Neural crest cell (in vitro differentiated cells): ENCODE data around the gene TSFM. TPM values are rescaled to one million over a fixed set of nuclear protein-coding genes. Genes with fewer than 3 reads are reported as not detected.

Experiments used
- DNase-seq: peaks from one replicate; pipeline ENCODE4 v3.0.0; 2021; ENCODE audit warnings: low read depth, mixed read lengths, low spot score
- H3K27ac Mint-ChIP-seq: one replicate; pipeline ENCODE4 v1.8.0; 2021; ENCODE audit warnings: mild to moderate bottlenecking, mixed read lengths; ENCODE audit not compliant: unreplicated experiment
- H3K27me3 Mint-ChIP-seq: 2 replicates; pipeline ENCODE4 v1.8.0; 2021; ENCODE audit warnings: low read depth, mild to moderate bottlenecking, mixed read lengths
- H3K36me3 Mint-ChIP-seq: 2 replicates; pipeline ENCODE4 v1.8.0; 2021; ENCODE audit warnings: low read depth, mild to moderate bottlenecking, mixed read lengths
- H3K4me1 Mint-ChIP-seq: 2 replicates; pipeline ENCODE4 v1.8.0; 2021; ENCODE audit warnings: mixed read lengths
- H3K4me3 Mint-ChIP-seq: one replicate; pipeline ENCODE4 v1.8.0; 2021; ENCODE audit warnings: mild to moderate bottlenecking, mixed read lengths
- H3K9me3 Mint-ChIP-seq: 2 replicates; pipeline ENCODE4 v1.8.0; 2021; ENCODE audit warnings: mixed read lengths
- CTCF ChIP-seq: fragments of 200-600 bp; sonication (generic); conservative IDR thresholded peaks from 2 replicates; pipeline ENCODE4 v1.5.0; 2021; ENCODE audit warnings: antibody characterized with exemption, mild to moderate bottlenecking
- total RNA-seq: library from RNA; stranded (reverse); gene quantifications from 2 replicates; pipeline ENCODE4 v1.2.1, GENCODE V29; 2021

The TSFM gene
- total RNA-seq, 1 donor from 2014 or later = 32.3 TPM

DNA sequence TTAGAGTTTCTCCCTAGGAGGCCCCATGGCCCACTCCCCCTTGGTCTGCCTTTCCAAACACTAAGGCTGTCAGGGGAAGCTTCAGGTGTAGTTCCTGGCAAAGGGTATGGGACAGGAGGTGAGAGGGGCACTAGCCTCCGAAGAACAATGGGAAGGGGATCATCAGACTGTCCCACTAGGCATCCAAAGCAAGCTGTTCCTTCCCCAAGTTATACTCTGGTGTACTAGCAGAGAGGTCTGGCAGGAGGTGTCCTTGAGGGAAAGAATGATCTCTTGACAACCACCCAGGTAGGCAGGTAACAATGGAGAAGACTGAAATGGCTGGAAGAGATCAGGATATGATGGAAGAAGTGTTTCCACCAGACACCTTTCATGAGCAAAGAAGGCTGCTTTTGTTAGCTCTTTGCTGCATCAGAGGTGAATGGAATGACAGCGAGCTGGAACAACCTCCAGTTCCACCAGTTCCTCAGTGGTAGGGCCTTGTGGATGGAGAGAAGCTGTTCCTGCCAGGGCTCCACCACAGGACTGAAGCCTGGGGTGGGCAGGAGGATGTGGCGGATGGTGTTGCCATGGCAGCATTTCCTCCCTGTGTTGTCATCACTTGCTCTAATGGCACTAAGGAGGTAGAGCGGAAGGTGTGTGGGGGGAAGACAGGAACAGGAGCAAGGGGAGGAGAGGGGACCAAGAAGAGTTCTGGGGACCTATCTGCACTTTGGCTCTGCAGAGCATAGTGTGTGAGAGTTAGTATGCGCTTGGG, 41.8 kb upstream of the TSFM start:
- peaks cover 2% of the 10 kb centered on the region for H3K36me3 Mint-ChIP-seq
- peak overlapping the region; percentile 58 for H3K4me3 Mint-ChIP-seq
- no peak for DNase-seq
- peaks cover 30% of the 10 kb centered on the region for H3K4me1 Mint-ChIP-seq
- H3K27ac Mint-ChIP-seq = no peak overlapping the region
- peaks cover 83% of the 10 kb centered on the region for H3K27me3 Mint-ChIP-seq
- TF ChIP-seq CTCF = no peak
- no peaks in the 10 kb centered on the region for H3K9me3 Mint-ChIP-seq

DNA sequence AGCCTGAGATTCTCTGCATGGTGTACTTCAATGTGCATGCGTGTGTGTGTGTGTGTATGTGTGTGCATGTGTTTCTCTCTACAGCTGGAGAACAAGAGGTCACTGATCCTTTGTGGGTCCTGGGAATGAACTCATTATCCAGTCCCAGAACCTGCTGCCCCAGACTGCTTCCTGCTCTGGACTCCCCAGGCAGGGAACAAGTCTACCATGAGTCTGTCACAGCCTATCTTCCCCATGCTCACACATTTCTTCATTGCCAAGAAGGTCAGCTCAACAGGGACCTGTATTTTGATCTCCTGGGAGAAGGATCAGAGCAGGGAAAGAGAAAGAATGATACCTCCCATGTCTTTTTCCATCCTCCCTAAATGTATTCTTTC, 41.2 kb upstream of the TSFM start:
- H3K27me3 Mint-ChIP-seq = peaks cover 77% of the 10 kb centered on the region
- peaks cover 33% of the 10 kb centered on the region for H3K4me1 Mint-ChIP-seq
- no peaks in the 10 kb centered on the region for H3K9me3 Mint-ChIP-seq
- TF ChIP-seq CTCF = no peak
- H3K36me3 Mint-ChIP-seq = peaks cover 4% of the 10 kb centered on the region
- DNase-seq = no peak
- peak overlapping the region; percentile 58 for H3K4me3 Mint-ChIP-seq
- no peak overlapping the region for H3K27ac Mint-ChIP-seq

- Mint-ChIP-seq H3K27me3 (peaks cover 70% of the 10 kb centered on the region), H3K4me3 (peak overlapping the region; percentile 58), H3K9me3 (no peaks in the 10 kb centered on the region), H3K36me3 (peaks cover 5% of the 10 kb centered on the region), H3K4me1 (peaks cover 30% of the 10 kb centered on the region), H3K27ac (no peak overlapping the region)
- TF ChIP-seq CTCF = no peak
- no peak for DNase-seq
Measured at GRCh38 chr12:57741844-57742738, 40.5 kb upstream of the TSFM start.

DNA sequence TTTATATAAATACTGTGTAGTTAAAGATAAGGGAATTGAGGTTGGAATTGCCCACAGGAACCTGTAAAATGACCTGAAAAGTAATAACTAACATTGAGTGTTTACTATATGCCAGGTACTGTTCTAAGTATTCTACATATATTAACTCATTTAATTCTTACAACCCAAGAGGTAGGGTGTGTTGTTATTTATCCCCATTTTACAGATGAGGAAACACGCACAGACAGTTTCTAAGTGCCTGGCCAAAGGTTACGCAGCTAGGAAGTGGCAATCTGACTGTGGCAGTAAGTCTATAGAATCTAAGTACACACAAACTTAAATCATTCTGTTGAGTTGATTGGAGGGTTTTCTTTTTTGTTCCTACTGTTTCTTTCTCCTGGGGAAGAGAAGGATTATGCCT, 38.8 kb upstream of the TSFM start:
- H3K9me3 Mint-ChIP-seq = no peaks in the 10 kb centered on the region
- peak overlapping the region; percentile 95 for H3K4me3 Mint-ChIP-seq
- DNase-seq = no peak
- peaks cover 30% of the 10 kb centered on the region for H3K4me1 Mint-ChIP-seq
- peaks cover 12% of the 10 kb centered on the region for H3K36me3 Mint-ChIP-seq
- H3K27me3 Mint-ChIP-seq = peaks cover 63% of the 10 kb centered on the region
- no peak overlapping the region for H3K27ac Mint-ChIP-seq
- TF ChIP-seq CTCF = no peak

DNA sequence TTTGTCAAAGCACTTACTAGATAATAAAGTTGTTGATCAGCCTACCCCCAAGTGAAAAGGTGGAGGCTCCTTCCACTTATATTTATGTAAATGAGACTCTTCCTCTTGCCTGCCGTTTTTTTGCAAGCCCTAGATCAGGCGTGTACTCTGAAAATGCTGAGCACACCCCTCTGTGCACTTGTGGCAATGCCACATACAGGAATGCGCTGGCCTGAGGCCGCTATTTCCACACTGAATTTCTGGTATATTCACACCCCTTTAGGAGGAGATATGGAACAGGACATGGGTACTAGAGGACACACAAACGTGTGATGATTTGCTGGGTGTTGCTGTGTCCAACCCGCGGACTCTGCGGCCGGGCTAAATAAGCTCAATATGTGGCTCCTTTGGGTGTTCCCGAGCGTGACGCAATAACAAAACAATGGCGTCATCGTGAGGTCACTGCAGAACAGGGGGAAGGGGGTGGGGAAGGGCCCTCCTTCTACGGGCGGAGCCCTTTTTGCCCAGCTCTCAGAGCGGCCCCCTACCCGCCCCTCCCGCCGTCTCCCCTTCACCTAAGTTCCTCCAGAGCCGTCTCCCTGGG, 38.3 kb upstream of the TSFM start:
- Mint-ChIP-seq H3K36me3 (peaks cover 14% of the 10 kb centered on the region), H3K4me1 (peaks cover 25% of the 10 kb centered on the region), H3K27me3 (peaks cover 58% of the 10 kb centered on the region), H3K9me3 (no peaks in the 10 kb centered on the region), H3K27ac (peak overlapping the region; percentile 93), H3K4me3 (peak overlapping the region; percentile 95)
- DNase-seq = peak; percentile 58
- TF ChIP-seq CTCF = no peak
